ENCODE measurements around the gene GGA1. TPM values are rescaled to one million over a fixed set of nuclear protein-coding genes. Genes with fewer than 3 reads are reported as not detected.

The GGA1 gene
- total and polyA plus RNA-seq, 2 donors (not counting 1 experiment from before 2014, with no cell fraction given): 137 to 154 TPM

- POLR2A ChIA-PET: no interaction called here
- no peak overlapping the region for H3K4me2 ChIP-seq (replicated peaks; ENCODE audit: low read depth, low read length, poor library complexity, severe bottlenecking)
- H3K79me2 ChIP-seq (ENCODE audit: control insufficient read depth, insufficient read depth, low read length): no peaks in the 10 kb centered on the region
- Mint-ChIP-seq H3K27me3 (peaks cover 16% of the 10 kb centered on the region), H3K4me1 (peaks cover 10% of the 10 kb centered on the region), H3K27ac (peak overlapping the region; percentile 37), H3K4me3 (no peak overlapping the region), H3K9me3 (ENCODE audit: insufficient read depth) (no peaks in the 10 kb centered on the region)
- CTCF ChIA-PET: interaction anchor here (1.2 to 7.0 kb wide), 2 partner anchors 10 to 30 kb away, joined by 4 to 278 read pairs; no protein-coding TSS in a partner anchor
- H2AFZ ChIP-seq (ENCODE audit: insufficient read depth, low read depth, low read length, poor library complexity, severe bottlenecking): no peak overlapping the region
- H3K27me3 ChIP-seq (replicated peaks in 1 of 4; ENCODE audit: control extremely low read depth in 1 of 4, control insufficient read depth in 3 of 4, insufficient read depth in 4 of 4, low read length in 3 of 4): no peaks in the 10 kb centered on the region
- no peak overlapping the region for H3K27ac ChIP-seq (ENCODE audit: low read length in 2 of 2)
- no peak overlapping the region for H3K4me3 ChIP-seq (ENCODE audit: control extremely low read depth in 1 of 5, extremely low read depth in 1 of 5, insufficient read depth in 1 of 5, low read depth in 2 of 5, low read length in 4 of 5)
- no peak overlapping the region for H3K9ac ChIP-seq (ENCODE audit: low read length)
- intact Hi-C loops (cut with micrococcal nuclease): no loop called here
- peaks cover 0 to 5% (median 0%) of the 10 kb centered on the region in 3 donors for H3K9me3 ChIP-seq (ENCODE audit: control extremely low read depth in 1 of 3, control insufficient read depth in 2 of 3, insufficient read depth in 1 of 3, low read length in 2 of 3)
- H3K4me1 ChIP-seq (ENCODE audit: control insufficient read depth in 2 of 2, insufficient read depth in 2 of 2, low read length in 2 of 2): peaks cover 11 to 14% of the 10 kb centered on the region in 2 donors
- DNase-seq (no peak), ATAC-seq (ENCODE audit: low read depth) (no peak)
- WGBS (ENCODE audit: insufficient coverage): 80% methylated on average over 14 of the region's 16 CpGs
- no peaks in the 10 kb centered on the region for H4K20me1 ChIP-seq (ENCODE audit: control insufficient read depth, insufficient read depth, low read length, poor library complexity, severe bottlenecking)
- no peak for TF ChIP-seq EZH2 (IDR thresholded peaks at IDR 0.05; ENCODE audit: borderline replicate concordance, insufficient read depth, low read depth, low read length, poor library complexity, severe bottlenecking)
- TF ChIP-seq CTCF (IDR thresholded peaks at IDR 0.05): no peak
- no peaks in the 10 kb centered on the region for H3K36me3 ChIP-seq (replicated peaks in 1 of 2; ENCODE audit: control extremely low read depth in 1 of 2, control insufficient read depth in 1 of 2, extremely low read depth in 1 of 2, insufficient read depth in 2 of 2, low read length in 1 of 2)
Observed at GRCh38 chr22:37571258-37571991, 37.2 kb upstream of the GGA1 start.

GRCh38 chr22:37571992-37572373 lies 36.7 kb upstream of the GGA1 start:
- Histone ChIP-seq H3K9ac (ENCODE audit: low read length) (no peak overlapping the region), H3K27ac (ENCODE audit: low read length in 2 of 2) (no peak overlapping the region), H4K20me1 (ENCODE audit: control insufficient read depth, insufficient read depth, low read length, poor library complexity, severe bottlenecking) (no peaks in the 10 kb centered on the region), H3K9me3 (ENCODE audit: control extremely low read depth in 1 of 3, control insufficient read depth in 2 of 3, insufficient read depth in 1 of 3, low read length in 2 of 3) (no peaks in the 10 kb centered on the region), H3K79me2 (ENCODE audit: control insufficient read depth, insufficient read depth, low read length) (no peaks in the 10 kb centered on the region), H3K4me1 (ENCODE audit: control insufficient read depth in 2 of 2, insufficient read depth in 2 of 2, low read length in 2 of 2) (peaks cover 5 to 8% of the 10 kb centered on the region in 2 donors), H3K27me3 (replicated peaks in 1 of 4; ENCODE audit: control extremely low read depth in 1 of 4, control insufficient read depth in 3 of 4, insufficient read depth in 4 of 4, low read length in 3 of 4) (no peaks in the 10 kb centered on the region), H3K4me2 (replicated peaks; ENCODE audit: low read depth, low read length, poor library complexity, severe bottlenecking) (no peak overlapping the region), H2AFZ (ENCODE audit: insufficient read depth, low read depth, low read length, poor library complexity, severe bottlenecking) (no peak overlapping the region), H3K36me3 (replicated peaks in 1 of 2; ENCODE audit: control extremely low read depth in 1 of 2, control insufficient read depth in 1 of 2, extremely low read depth in 1 of 2, insufficient read depth in 2 of 2, low read length in 1 of 2) (no peaks in the 10 kb centered on the region), H3K4me3 (ENCODE audit: control extremely low read depth in 1 of 5, extremely low read depth in 1 of 5, insufficient read depth in 1 of 5, low read depth in 2 of 5, low read length in 4 of 5) (no peak overlapping the region)
- Mint-ChIP-seq H3K4me1 (peaks cover 5% of the 10 kb centered on the region), H3K27ac (peak overlapping the region; percentile 37), H3K4me3 (no peak overlapping the region), H3K9me3 (ENCODE audit: insufficient read depth) (no peaks in the 10 kb centered on the region), H3K27me3 (peaks cover 18% of the 10 kb centered on the region)
- DNase-seq (no peak), ATAC-seq (ENCODE audit: low read depth) (no peak)
- intact Hi-C loops (cut with micrococcal nuclease): no loop called here
- TF ChIP-seq EZH2 (IDR thresholded peaks at IDR 0.05; ENCODE audit: borderline replicate concordance, insufficient read depth, low read depth, low read length, poor library complexity, severe bottlenecking) (no peak), CTCF (IDR thresholded peaks at IDR 0.05) (no peak)
- ChIA-PET POLR2A (no interaction called here), CTCF (no interaction called here)
- 100% methylated on average over 5 of the region's 8 CpGs for WGBS (ENCODE audit: insufficient coverage)

Data from B cell (primary cell).